HG03571 (cell line): ENCODE measurements around the gene ZSCAN20.
"Not testable (repeated sequence)": the region's sequence is repeated elsewhere in the genome, so short reads cannot be mapped to it uniquely, and the experiment has no call there.

Source experiments
- ATAC-seq: cut with Tn5 transposase; IDR thresholded peaks from one replicate; pipeline ENCODE4 v1.9.1; 2021; ENCODE audit not compliant: unreplicated experiment

Gene ZSCAN20

DNA sequence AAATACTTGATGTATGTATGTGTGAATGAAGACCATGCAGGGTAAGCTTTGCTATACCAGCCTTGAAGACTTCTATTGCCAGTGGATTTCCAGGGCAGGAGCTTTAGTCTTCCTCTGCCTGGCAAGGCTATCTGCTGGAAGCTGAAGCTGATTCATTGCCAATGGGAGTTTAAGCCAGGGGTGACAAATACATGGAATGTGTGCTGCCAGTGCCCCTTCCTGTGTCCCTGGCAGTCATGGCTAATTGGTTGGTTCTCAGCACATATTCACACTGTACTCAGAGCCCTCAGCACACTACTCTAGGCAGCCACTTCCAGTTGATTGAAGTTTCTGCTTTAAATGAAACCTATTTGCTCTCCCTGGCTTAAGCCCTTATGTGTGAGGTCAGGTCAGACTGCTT, 1.5 kb downstream of the ZSCAN20 start:
- ATAC-seq: no peak

GRCh38 chr1:33477451-33477850, 5.0 kb downstream of the ZSCAN20 start:
- ATAC-seq: no peak

GRCh38 chr1:33482412-33482811, 10.0 kb downstream of the ZSCAN20 start:
- ATAC-seq: no peak

DNA sequence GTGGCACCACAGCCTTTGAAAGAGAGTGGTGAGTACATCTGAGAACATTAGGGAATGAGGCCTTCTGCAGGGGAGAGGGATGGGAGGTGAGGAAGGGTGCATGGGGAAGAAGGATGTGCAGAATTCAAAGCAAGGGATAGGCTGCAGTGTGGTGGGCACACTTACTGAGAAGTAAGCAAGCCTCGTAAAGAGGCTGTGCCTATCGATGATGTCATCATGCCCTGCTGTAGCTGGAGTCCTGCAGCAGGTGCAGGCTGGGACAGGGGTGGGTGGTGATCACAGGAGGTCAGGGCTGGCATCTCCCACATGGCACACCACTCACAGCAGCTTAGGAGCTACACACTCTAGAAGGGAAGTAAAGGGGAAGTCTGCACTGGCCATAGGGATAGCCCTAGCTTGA, 16.2 kb downstream of the ZSCAN20 start:
- no peak for ATAC-seq

DNA sequence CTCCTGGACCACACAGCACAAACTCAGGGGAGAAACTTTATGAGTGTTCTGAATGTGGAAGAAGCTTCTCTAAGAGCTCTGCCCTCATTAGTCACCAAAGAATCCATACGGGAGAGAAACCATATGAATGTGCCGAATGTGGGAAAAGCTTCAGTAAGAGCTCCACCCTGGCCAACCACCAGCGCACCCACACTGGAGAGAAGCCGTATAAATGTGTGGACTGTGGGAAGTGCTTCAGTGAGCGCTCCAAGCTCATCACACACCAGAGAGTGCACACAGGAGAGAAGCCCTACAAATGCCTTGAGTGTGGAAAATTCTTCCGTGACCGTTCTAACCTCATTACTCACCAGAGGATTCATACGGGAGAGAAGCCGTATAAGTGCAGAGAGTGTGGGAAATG, 22.5 kb downstream of the ZSCAN20 start:
- ATAC-seq: no peak

DNA sequence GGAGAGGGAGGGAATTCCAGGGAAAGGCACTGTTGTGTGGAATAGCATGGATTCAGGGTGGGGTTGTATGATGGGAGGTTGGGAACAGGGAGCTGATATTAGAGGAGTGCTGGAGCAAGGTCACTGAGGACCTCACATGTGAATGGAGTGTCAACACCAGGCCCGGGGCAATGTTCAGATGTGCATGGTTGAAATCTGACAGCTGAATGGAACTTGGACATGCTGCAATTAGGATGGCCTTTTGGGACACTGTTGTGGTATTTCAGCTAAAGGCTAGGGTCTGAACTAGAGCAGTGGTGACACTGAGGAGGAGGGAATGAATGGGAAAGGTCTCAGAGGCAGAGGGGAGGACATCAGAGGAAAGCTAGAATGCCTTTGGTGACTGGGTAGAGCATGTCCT, 25.0 kb downstream of the ZSCAN20 start:
- no peak for ATAC-seq

DNA sequence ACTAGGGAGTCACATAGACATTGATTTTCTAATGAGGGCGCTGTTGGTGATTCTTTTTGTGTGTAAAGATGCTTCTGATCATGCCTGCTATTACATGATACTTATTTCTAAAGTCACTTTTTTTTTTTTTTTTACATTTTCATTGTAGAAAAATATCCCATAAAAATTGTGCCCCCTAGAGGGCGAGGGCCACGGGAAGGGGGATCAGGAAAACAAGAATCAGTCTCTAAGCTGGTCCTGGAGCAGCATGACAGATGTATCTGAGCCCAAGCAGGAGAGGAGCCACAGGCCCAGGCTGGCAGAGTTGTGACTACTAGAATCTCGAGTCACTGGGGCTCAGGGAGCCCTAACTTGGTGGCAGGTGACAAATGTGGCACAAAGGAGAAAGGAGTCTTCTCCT, 28.1 kb downstream of the ZSCAN20 start:
- no peak for ATAC-seq

- ATAC-seq: no peak
These were observed 28.9 kb downstream of the ZSCAN20 start for GRCh38 chr1:33501309-33501708.

- no peak for ATAC-seq
These were observed 29.3 kb downstream of the ZSCAN20 start for GRCh38 chr1:33501774-33502173.

DNA sequence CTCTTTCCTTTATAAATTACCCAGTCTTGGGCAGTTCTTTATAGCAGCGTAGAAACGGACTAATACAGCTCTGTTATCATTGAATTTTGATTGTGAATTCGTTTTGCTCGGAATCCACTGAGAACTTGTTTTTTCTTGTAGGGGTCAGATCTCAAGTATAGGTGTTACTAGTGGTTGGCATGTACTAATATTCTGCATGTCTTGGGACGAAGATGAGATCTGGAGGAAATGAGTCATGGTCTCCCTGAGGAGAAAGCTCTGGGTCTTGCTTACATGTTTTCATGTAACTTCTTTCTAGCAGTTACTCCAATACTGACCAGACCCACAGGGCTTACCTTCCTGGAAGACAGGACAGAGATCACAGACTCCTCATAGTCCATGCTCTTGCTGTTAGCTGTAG, 30.3 kb downstream of the ZSCAN20 start:
- ATAC-seq: no peak

- no peak for ATAC-seq
These were observed 31.1 kb downstream of the ZSCAN20 start for GRCh38 chr1:33503506-33503905.

GRCh38 chr1:33507661-33508060, 35.2 kb downstream of the ZSCAN20 start:
- ATAC-seq: no peak

DNA sequence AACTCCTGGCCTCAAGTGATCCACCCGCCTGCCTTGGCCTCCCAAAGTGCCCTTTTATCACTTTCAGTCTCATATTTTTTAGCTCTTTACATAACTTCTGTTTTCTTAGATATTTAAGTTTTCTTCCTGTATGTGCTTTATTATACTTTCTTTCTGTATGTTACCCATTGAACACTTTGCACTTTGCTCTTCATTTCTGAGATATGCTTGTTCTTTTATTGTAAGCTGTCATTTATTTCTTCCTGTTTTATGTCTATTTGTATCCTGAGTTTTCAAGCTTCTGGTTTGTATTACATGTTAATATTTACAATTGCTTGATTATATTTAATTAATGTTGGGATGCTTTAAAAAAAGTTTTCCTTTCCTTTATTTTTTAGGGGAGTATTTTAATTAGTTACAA, 35.7 kb downstream of the ZSCAN20 start:
- ATAC-seq: no peak

- not testable (repeated sequence) for ATAC-seq
These were observed 36.8 kb downstream of the ZSCAN20 start for GRCh38 chr1:33509276-33509675.

GRCh38 chr1:33512226-33513011, 40.0 kb downstream of the ZSCAN20 start:
- ATAC-seq: no peak

DNA sequence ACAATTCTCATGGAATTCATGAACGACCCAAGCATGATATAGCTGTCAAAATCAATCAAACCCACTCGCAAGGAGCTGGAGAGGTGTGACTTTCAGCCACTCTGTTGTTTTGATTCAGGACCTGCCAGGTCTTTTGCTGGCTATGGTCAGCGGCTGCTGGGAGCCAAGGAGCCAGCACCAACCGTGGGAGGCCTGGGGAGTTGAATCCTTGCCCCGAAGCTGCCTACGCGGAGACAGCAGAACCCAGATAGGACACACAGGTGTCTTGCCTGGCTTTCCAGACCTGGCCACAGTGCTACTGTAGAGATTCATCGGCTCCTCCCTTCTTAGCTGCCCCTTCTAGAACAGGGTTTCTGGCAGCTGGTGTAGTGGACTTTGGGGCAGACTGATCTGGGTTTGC, 42.7 kb downstream of the ZSCAN20 start:
- no peak for ATAC-seq

GRCh38 chr1:33515607-33516006, 43.2 kb downstream of the ZSCAN20 start:
- ATAC-seq: no peak

GRCh38 chr1:33516428-33516827, 44.0 kb downstream of the ZSCAN20 start:
- ATAC-seq: no peak

DNA sequence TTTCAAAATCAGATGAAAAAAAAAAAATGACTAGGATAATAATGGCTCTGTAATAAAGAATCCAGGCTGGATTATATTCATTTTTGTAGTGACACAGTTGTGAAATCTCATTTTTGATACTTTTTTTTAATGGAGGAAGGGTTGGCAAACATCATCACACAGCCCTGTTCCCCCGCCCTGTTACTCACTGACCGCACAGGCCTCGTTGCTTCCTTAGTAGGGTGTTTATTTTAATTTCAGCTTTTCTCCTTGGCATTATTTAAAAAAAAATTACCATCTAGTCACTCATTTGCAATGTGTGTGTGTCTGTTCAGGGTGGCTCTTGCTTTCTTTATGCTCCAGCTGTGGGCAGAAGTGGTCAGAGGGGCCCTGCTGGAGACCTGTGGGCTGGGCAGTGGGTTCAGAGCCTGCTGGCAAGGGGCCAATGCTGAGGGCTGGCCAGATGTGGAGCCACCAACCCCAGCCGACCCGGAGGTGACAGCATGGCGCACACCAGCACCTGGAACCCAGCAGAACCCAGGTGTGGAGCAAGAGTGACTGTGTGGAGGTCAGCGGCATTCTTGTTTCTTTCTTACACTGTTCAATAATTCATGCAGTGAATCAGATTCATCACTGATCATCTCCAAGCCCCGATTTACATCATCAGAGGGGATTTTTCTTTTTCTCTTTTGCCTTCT, 44.6 kb downstream of the ZSCAN20 start:
- no peak for ATAC-seq

DNA sequence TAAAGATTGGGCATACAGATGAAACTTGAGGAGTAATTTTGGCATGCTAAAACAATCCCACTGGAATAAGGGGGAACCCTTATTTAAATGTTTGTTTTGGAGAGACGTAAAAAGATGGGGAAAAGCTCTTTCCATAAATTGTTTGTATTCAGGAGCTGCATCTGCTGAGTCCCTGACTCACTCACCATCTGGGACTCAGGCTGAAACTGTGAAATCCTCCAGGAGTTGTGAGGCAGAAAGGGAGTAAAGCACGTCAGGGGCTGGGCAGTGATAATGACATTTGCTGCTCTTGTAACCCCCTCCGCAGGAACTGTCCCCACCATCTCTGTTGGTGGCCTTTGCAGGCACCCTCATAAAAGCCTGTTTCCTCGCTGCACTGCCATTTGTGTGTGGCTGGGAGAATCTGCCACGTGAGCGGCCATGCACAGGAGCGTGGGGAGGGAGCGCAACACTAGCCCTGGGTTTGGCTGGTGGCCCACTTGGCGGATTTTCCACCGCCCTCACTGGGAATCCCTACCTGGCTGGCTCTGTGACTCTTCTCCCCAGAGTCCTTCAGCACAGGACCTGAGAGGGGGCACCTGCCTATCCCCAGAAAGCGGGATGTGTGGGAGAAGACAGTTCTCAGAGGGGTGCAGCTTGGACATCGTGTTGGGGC, 45.3 kb downstream of the ZSCAN20 start:
- ATAC-seq: no peak

DNA sequence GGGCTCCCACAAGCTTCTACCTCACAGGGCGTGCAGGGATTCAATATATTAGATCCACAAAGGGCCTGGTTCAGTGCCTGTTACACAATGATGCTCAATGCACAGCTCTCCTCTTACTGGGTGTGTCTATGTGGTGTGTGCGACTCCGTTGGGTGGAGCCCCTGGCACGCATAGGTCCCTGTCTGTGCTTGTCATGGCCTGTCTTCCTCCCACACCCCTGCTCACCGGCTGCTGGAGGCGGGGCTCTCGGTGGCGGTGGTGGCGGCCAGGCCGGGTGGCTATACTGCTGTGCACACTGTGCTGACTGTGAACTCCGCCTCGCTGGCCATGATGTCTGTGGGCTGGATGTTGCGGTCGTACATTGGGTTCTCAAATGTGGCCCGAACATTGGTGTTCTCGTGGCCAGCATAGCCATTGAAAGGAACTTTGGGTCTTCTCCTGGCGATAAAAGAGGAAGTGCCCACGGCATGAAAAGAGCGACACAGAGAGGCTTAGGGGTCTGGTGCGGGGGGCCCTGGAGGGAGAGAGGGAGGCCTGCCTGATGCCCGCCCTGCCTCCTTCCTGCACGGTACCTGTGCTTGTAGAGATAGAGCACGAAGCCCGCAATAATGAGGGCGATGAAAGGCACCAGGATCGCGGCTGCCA, 46.9 kb downstream of the ZSCAN20 start:
- no peak for ATAC-seq

GRCh38 chr1:33524586-33524985, 52.1 kb downstream of the ZSCAN20 start:
- ATAC-seq: no peak
